Mesothelial cell of epicardium (in vitro differentiated cells): ENCODE results near the gene OTULIN. TPM values are rescaled to one million over a fixed set of nuclear protein-coding genes. Genes with fewer than 3 reads are reported as not detected.
A peak's percentile ranks its signal among the peaks of the same experiment; 100 is the strongest.

Source experiments
- DNase-seq, 2 experiments: peaks; one replicate each; pipeline ENCODE4 v3.0.0; 2021; ENCODE audit warnings: low spot score in 2 of 2; ENCODE audit not compliant: unreplicated experiment in 2 of 2
- H3K27ac Mint-ChIP-seq: 2 replicates; pipeline ENCODE4 v1.8.0; 2021; ENCODE audit warnings: mixed read lengths
- H3K27me3 Mint-ChIP-seq: 2 replicates; pipeline ENCODE4 v1.8.0; 2021; ENCODE audit warnings: low read depth, mixed read lengths
- H3K36me3 Mint-ChIP-seq: 2 replicates; pipeline ENCODE4 v1.8.0; 2021; ENCODE audit warnings: mixed read lengths
- H3K4me1 Mint-ChIP-seq: 2 replicates; pipeline ENCODE4 v1.8.0; 2021; ENCODE audit warnings: mixed read lengths
- H3K4me3 Mint-ChIP-seq: 2 replicates; pipeline ENCODE4 v1.8.0; 2021; ENCODE audit warnings: mild to moderate bottlenecking, moderate library complexity, mixed read lengths
- H3K9me3 Mint-ChIP-seq: 2 replicates; pipeline ENCODE4 v1.8.0; 2021; ENCODE audit warnings: mixed read lengths
- total RNA-seq: library from RNA; stranded (reverse); gene quantifications from 3 replicates; pipeline ENCODE4 v1.2.1, GENCODE V29; 2021
- TF ChIP-seq, protein P1 (sequence below): fragments of 200-600 bp; sonication (generic); IDR thresholded peaks from one replicate; pipeline ENCODE4 v1.5.0; 2021; ENCODE audit warnings: antibody characterized with exemption; ENCODE audit not compliant: unreplicated experiment

Gene OTULIN
- total RNA-seq, 1 donor from 2014 or later = 27.4 TPM

DNA sequence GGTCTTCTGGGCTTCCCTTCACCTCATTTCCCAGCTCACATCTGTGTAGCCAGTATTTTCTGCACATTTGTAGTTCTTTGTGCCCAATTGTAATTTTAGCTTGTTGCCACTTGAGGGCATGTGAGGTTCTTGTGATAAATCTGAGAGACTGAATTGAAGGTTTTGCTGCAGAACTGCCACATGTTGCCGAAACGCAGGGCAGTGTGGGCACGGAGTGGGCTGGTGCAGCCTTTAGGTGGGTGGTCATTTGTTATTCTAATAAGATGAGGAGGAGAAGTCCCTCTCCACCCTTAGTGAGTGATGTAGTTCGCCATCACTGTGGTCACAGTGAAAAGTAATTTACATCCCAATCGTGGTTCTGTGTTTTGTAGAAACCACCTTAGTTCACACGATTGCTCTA is 21.2 kb downstream of the OTULIN start:
- H3K4me1 Mint-ChIP-seq = peaks cover 3% of the 10 kb centered on the region
- no peak for DNase-seq
- H3K9me3 Mint-ChIP-seq = peaks cover 10% of the 10 kb centered on the region
- TF ChIP-seq, protein P1, sequence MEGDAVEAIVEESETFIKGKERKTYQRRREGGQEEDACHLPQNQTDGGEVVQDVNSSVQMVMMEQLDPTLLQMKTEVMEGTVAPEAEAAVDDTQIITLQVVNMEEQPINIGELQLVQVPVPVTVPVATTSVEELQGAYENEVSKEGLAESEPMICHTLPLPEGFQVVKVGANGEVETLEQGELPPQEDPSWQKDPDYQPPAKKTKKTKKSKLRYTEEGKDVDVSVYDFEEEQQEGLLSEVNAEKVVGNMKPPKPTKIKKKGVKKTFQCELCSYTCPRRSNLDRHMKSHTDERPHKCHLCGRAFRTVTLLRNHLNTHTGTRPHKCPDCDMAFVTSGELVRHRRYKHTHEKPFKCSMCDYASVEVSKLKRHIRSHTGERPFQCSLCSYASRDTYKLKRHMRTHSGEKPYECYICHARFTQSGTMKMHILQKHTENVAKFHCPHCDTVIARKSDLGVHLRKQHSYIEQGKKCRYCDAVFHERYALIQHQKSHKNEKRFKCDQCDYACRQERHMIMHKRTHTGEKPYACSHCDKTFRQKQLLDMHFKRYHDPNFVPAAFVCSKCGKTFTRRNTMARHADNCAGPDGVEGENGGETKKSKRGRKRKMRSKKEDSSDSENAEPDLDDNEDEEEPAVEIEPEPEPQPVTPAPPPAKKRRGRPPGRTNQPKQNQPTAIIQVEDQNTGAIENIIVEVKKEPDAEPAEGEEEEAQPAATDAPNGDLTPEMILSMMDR = peak; percentile 60
- no peak overlapping the region for H3K4me3 Mint-ChIP-seq
- peaks cover 48% of the 10 kb centered on the region for H3K36me3 Mint-ChIP-seq
- no peaks in the 10 kb centered on the region for H3K27me3 Mint-ChIP-seq
- no peak overlapping the region for H3K27ac Mint-ChIP-seq

- peaks cover 3% of the 10 kb centered on the region for H3K4me1 Mint-ChIP-seq
- H3K36me3 Mint-ChIP-seq = peaks cover 50% of the 10 kb centered on the region
- DNase-seq = no peak
- TF ChIP-seq, protein P1 = no peak
- peaks cover 10% of the 10 kb centered on the region for H3K9me3 Mint-ChIP-seq
- no peak overlapping the region for H3K4me3 Mint-ChIP-seq
- no peaks in the 10 kb centered on the region for H3K27me3 Mint-ChIP-seq
- H3K27ac Mint-ChIP-seq = no peak overlapping the region
Observed at GRCh38 chr5:14686517-14686916, 22.0 kb downstream of the OTULIN start.

DNA sequence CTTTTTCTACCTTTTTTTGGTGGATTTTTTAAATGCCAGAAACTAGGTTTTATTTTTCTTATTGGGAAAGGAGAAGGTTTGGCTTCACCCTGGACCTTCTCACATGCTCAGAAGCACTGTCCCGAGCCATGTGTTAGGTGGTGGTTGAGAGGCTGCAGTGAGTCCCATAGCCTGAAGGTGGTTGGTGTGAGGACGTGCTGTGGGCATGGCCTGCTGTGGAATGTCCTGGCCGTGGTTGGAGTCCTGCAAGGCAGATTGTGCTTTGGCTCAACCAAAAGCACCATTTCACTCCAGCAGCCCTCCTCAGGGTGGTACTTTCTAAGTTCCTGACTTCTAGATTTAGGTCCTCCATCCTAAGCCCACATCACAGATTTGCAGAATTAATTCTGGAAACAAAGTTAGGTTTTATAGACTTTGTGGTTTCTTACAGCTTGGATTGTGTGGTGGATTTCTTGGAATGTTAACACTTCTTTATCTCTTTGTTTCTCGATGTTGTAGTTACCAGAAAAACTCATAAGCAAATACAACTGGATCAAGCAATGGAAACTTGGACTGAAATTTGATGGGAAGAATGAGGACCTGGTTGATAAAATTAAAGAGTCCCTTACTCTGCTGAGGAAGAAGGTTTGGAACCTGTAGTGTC is 22.6 kb downstream of the OTULIN start:
- Mint-ChIP-seq H3K9me3 (peaks cover 10% of the 10 kb centered on the region), H3K27ac (no peak overlapping the region), H3K27me3 (no peaks in the 10 kb centered on the region), H3K4me3 (no peak overlapping the region), H3K4me1 (peaks cover 3% of the 10 kb centered on the region), H3K36me3 (peaks cover 46% of the 10 kb centered on the region)
- no peak for DNase-seq
- TF ChIP-seq, protein P1 = no peak

DNA sequence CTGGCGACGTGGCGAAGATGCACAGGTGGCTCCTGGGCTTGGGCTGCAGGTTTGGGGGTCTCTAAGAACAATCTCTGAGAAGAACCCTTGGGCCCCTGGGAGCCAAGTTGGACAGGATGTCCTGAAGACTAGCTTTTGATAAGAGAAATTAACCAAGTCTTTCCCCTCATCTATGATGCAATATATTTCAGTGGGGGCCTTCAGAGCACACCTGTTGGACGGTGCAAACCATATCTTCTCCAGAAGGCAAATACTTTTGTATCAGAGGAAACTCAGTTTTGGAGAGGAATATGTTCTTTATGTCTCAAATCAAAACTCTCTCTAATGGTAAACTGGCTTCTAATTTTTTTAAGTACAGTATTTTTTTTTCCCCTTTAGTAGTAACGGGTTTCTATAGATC is 28.6 kb downstream of the OTULIN start:
- H3K36me3 Mint-ChIP-seq = peaks cover 55% of the 10 kb centered on the region
- H3K27me3 Mint-ChIP-seq = no peaks in the 10 kb centered on the region
- no peak overlapping the region for H3K4me3 Mint-ChIP-seq
- no peak for DNase-seq
- H3K9me3 Mint-ChIP-seq = peaks cover 10% of the 10 kb centered on the region
- H3K4me1 Mint-ChIP-seq = no peaks in the 10 kb centered on the region
- no peak overlapping the region for H3K27ac Mint-ChIP-seq
- TF ChIP-seq, protein P1 = no peak

GRCh38 chr5:14695152-14695551 is 30.6 kb downstream of the OTULIN start:
- Mint-ChIP-seq H3K27ac (no peak overlapping the region), H3K36me3 (peaks cover 53% of the 10 kb centered on the region), H3K4me3 (no peak overlapping the region), H3K9me3 (peaks cover 2% of the 10 kb centered on the region), H3K27me3 (no peaks in the 10 kb centered on the region), H3K4me1 (no peaks in the 10 kb centered on the region)
- DNase-seq = no peak
- TF ChIP-seq, protein P1 = no peak

DNA sequence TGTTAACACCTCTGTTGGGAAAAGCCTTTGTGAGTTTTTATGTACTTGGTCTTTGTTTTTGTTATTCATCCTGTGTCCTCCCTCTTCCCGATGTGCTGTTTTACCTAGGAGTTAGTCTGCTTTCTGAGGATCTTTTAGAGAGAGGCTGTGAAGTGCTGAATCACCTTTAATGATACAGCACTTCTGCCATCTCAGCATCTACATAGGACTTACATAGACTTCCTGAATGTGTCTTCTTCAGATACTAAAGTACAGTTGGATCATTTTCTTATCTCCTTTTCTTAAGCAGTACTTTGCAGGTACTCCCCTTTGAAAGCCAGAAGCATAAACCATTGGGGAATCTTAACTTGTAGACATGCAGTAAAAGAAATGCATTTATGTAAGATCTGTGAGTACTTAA is 31.5 kb downstream of the OTULIN start:
- H3K9me3 Mint-ChIP-seq = no peaks in the 10 kb centered on the region
- H3K36me3 Mint-ChIP-seq = peaks cover 44% of the 10 kb centered on the region
- H3K4me3 Mint-ChIP-seq = no peak overlapping the region
- H3K27ac Mint-ChIP-seq = no peak overlapping the region
- TF ChIP-seq, protein P1 = no peak
- no peaks in the 10 kb centered on the region for H3K4me1 Mint-ChIP-seq
- DNase-seq = no peak
- H3K27me3 Mint-ChIP-seq = no peaks in the 10 kb centered on the region
